A673 (cell line): ENCODE data around the gene GRID2. TPM values are rescaled to one million over a fixed set of nuclear protein-coding genes. Genes with fewer than 3 reads are reported as not detected.

Experiments used
- BruUV-seq: library from RNA; stranded (reverse); fragments of 400-500 nt; replicated peaks from 2 replicates; lab custom pipeline; 2021; lab: Mats Ljungman, UMichigan
- CTCF ChIA-PET: fragments of 300-600 bp; sonication (Branson Sonifier 250); formaldehyde crosslinking; loops from one replicate; lab custom pipeline; 2022; ENCODE audit warnings: antibody characterized with exemption; lab: Charles Lee
- POLR2A ChIA-PET: fragments of 300-600 bp; sonication (Branson Sonifier 250); formaldehyde crosslinking; loops from one replicate; lab custom pipeline; 2022; ENCODE audit warnings: antibody characterized with exemption; ENCODE audit not compliant: low non-redundant PET; lab: Charles Lee
- DNase-seq: peaks from one replicate; pipeline ENCODE4 v3.0.0-alpha.2; 2015; ENCODE audit warnings: low spot score
- H3K27ac ChIP-seq: fragments of 200-600 bp; sonication (generic); 2 replicates; pipeline ENCODE4 v1.5.1; 2016; ENCODE audit warnings: mixed run types, low read depth, mild to moderate bottlenecking, mixed read lengths, antibody characterized with exemption, low read length; ENCODE audit not compliant: poor library complexity, severe bottlenecking
- H3K27me3 ChIP-seq: fragments of 200-600 bp; sonication (generic); replicated peaks from 2 replicates; pipeline ENCODE4 v1.6.1; 2017; ENCODE audit warnings: mixed run types, low read depth, mild to moderate bottlenecking, mixed read lengths, antibody characterized with exemption, low read length; ENCODE audit not compliant: insufficient read depth, poor library complexity
- H3K36me3 ChIP-seq: fragments of 200-600 bp; sonication (generic); 2 replicates; pipeline ENCODE4 v1.6.1; 2016; ENCODE audit warnings: mixed run types, mild to moderate bottlenecking, mixed read lengths, antibody characterized with exemption, low read length; ENCODE audit not compliant: insufficient read depth, poor library complexity, severe bottlenecking
- H3K4me1 ChIP-seq: fragments of 200-600 bp; sonication (generic); 2 replicates; pipeline ENCODE4 v1.6.1; 2017; ENCODE audit warnings: mixed run types, mild to moderate bottlenecking, mixed read lengths, antibody characterized with exemption, low read length; ENCODE audit not compliant: insufficient read depth, poor library complexity, severe bottlenecking
- H3K4me3 ChIP-seq: fragments of 200-600 bp; sonication (generic); 2 replicates; pipeline ENCODE4 v1.5.1; 2016; ENCODE audit warnings: low read depth, mixed run types, mild to moderate bottlenecking, mixed read lengths, low read length; ENCODE audit not compliant: poor library complexity, severe bottlenecking
- H3K9me3 ChIP-seq: fragments of 200-600 bp; sonication (generic); 2 replicates; pipeline ENCODE4 v1.6.1; 2016; ENCODE audit warnings: mixed run types, low read depth, mild to moderate bottlenecking, mixed read lengths, antibody characterized with exemption, low read length; ENCODE audit not compliant: poor library complexity, severe bottlenecking
- CTCF ChIP-seq: fragments of 300-800, 200-600 bp; sonication (generic); conservative IDR thresholded peaks from 2 replicates; pipeline ENCODE4 v1.5.1; 2017; ENCODE audit warnings: low read depth, mild to moderate bottlenecking, antibody characterized with exemption, low read length, moderate library complexity, mixed read lengths
- EZH2 ChIP-seq: fragments of 200-600 bp; sonication (generic); IDR thresholded peaks from 2 replicates; pipeline ENCODE4 v1.6.1; 2017; ENCODE audit warnings: borderline replicate concordance, low read depth, mild to moderate bottlenecking, mixed read lengths, antibody characterized with exemption, low read length; ENCODE audit not compliant: poor library complexity, severe bottlenecking
- intact Hi-C: fragments of 100-400 bp; cut with micrococcal nuclease; formaldehyde crosslinking; loops from one replicate; pipeline ENCODE4 v1.10.0; 2022; ENCODE audit not compliant: unreplicated experiment
- total RNA-seq: library from RNA; stranded (reverse); gene quantifications from 2 replicates; pipeline ENCODE4 v1.2.3, GENCODE V29; 2021

GRID2 gene
- total RNA-seq, 1 experiment from 2014 or later = not detected

GRCh38 chr4:93646233-93646930 lies 1342.6 kb downstream of the GRID2 start:
- H3K9me3 ChIP-seq = no peaks in the 10 kb centered on the region
- BruUV-seq = no TSS peak
- POLR2A ChIA-PET = no interaction called here
- no peaks in the 10 kb centered on the region for H3K4me1 ChIP-seq
- intact Hi-C loops = no loop called here
- DNase-seq = no peak
- no peaks in the 10 kb centered on the region for H3K27me3 ChIP-seq
- H3K36me3 ChIP-seq = no peaks in the 10 kb centered on the region
- H3K4me3 ChIP-seq = no peak overlapping the region
- CTCF ChIA-PET = no interaction called here
- TF ChIP-seq EZH2 = no peak
- no peak for TF ChIP-seq CTCF
- H3K27ac ChIP-seq = no peak overlapping the region

- TF ChIP-seq EZH2 (no peak), CTCF (no peak)
- no TSS peak for BruUV-seq
- ChIA-PET POLR2A (no interaction called here), CTCF (no interaction called here)
- Histone ChIP-seq H3K27me3 (no peaks in the 10 kb centered on the region), H3K4me3 (no peak overlapping the region), H3K36me3 (no peaks in the 10 kb centered on the region), H3K27ac (no peak overlapping the region), H3K9me3 (no peaks in the 10 kb centered on the region), H3K4me1 (no peaks in the 10 kb centered on the region)
- intact Hi-C loops = no loop called here
- DNase-seq = no peak
Measured at GRCh38 chr4:93648258-93648657, 1344.5 kb downstream of the GRID2 start.

GRCh38 chr4:93649828-93650227 lies 1346.1 kb downstream of the GRID2 start:
- ChIA-PET CTCF (no interaction called here), POLR2A (no interaction called here)
- no TSS peak for BruUV-seq
- no peaks in the 10 kb centered on the region for H3K9me3 ChIP-seq
- intact Hi-C loops = no loop called here
- H3K36me3 ChIP-seq = no peaks in the 10 kb centered on the region
- H3K27ac ChIP-seq = no peak overlapping the region
- H3K4me1 ChIP-seq = no peaks in the 10 kb centered on the region
- DNase-seq = no peak
- TF ChIP-seq CTCF (no peak), EZH2 (no peak)
- no peaks in the 10 kb centered on the region for H3K27me3 ChIP-seq
- no peak overlapping the region for H3K4me3 ChIP-seq
